GM18868 (cell line): Measurements from ENCODE around the gene PODXL2.

Source experiments
- ATAC-seq: cut with Tn5 transposase; IDR thresholded peaks from one replicate; pipeline ENCODE4 v1.9.1; 2021; ENCODE audit warnings: mild to moderate bottlenecking, moderate library complexity; ENCODE audit not compliant: unreplicated experiment

PODXL2 gene

GRCh38 chr3:127628788-127629466 lies at the start of gene PODXL2:
TSS of gene PODXL2 (plus strand) at chr3:127629185. CDS start at chr3:127629220, 35 bp downstream.
- ATAC-seq: no peak

- no peak for ATAC-seq
Measured at GRCh38 chr3:127580327-127581060, 48.5 kb upstream of the PODXL2 start.

- ATAC-seq: no peak
Measured at GRCh38 chr3:127584734-127585133, 44.3 kb upstream of the PODXL2 start.

- no peak for ATAC-seq
Measured at GRCh38 chr3:127585163-127585812, 43.7 kb upstream of the PODXL2 start.

GRCh38 chr3:127585813-127586413 lies 43.1 kb upstream of the PODXL2 start:
- no peak for ATAC-seq

GRCh38 chr3:127587876-127588275 lies 41.1 kb upstream of the PODXL2 start:
- ATAC-seq: no peak

- no peak for ATAC-seq
Measured at GRCh38 chr3:127588806-127589577, 40.0 kb upstream of the PODXL2 start.

- no peak for ATAC-seq
Measured at GRCh38 chr3:127589600-127590281, 39.2 kb upstream of the PODXL2 start.

GRCh38 chr3:127590282-127590592 lies 38.7 kb upstream of the PODXL2 start:
- ATAC-seq: peak; percentile 33

- peak; percentile 73 for ATAC-seq
Measured at GRCh38 chr3:127590593-127591465, 38.2 kb upstream of the PODXL2 start, which contains the start of gene TPRA1. TSS of gene TPRA1 (minus strand) at chr3:127590733. CDS start at chr3:127580146, 10,587 bp downstream.

- no peak for ATAC-seq
Measured at GRCh38 chr3:127593178-127593577, 35.8 kb upstream of the PODXL2 start.

- ATAC-seq: no peak
Measured at GRCh38 chr3:127595303-127595702, 33.7 kb upstream of the PODXL2 start.

GRCh38 chr3:127597020-127597771 lies 31.8 kb upstream of the PODXL2 start:
- no peak for ATAC-seq

GRCh38 chr3:127598841-127599570 lies 30.0 kb upstream of the PODXL2 start:
- ATAC-seq: no peak

GRCh38 chr3:127600749-127601456 lies 28.1 kb upstream of the PODXL2 start:
- ATAC-seq: no peak

GRCh38 chr3:127604035-127604434 lies 24.9 kb upstream of the PODXL2 start:
- no peak for ATAC-seq

GRCh38 chr3:127604546-127605165 lies 24.3 kb upstream of the PODXL2 start:
- no peak for ATAC-seq
